NCI-H1436 treated with DMSO at 0.1 percent for 48 hours (cell line): ENCODE data around the gene SORL1.
A peak's percentile ranks its signal among the peaks of the same experiment; 100 is the strongest.

Experiments used
- DNase-seq: peaks from one replicate; lab custom pipeline; 2025; lab: John Stamatoyannopoulos, UW

SORL1 gene

DNA sequence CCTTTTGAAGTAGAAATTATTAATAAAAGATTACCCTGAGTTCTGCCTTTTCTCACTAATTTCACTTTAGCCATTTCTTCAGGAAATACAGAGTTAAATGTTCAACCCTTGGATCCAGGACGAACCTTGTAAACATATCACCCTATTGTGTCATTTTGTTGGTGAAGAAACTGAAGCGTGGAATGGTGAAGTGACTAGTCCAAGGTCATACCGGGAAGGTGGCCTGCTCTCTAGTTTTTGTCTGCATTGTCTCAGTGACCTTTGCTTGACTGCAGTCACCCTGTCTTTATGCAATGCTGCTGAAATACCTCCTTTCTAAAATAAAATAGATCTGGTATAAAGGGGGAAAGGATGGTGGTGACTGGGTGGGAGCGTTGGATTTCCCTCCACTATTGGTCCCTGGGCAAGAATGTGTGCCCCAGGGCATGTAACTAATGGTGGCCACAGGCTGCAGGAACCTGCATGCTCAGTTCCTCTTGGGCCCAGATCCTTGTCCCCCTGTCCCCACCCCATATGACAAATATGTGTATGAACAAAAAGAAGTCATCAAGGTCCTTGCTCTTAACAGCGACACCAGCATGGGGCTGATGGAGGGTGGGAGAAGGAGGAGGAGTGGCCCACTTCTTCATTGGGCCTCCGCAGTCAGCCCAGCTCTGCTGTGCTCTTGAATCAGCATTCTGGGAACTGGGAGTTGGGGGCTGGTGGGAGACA is 1.6 kb downstream of the SORL1 start:
- no peak for DNase-seq

DNA sequence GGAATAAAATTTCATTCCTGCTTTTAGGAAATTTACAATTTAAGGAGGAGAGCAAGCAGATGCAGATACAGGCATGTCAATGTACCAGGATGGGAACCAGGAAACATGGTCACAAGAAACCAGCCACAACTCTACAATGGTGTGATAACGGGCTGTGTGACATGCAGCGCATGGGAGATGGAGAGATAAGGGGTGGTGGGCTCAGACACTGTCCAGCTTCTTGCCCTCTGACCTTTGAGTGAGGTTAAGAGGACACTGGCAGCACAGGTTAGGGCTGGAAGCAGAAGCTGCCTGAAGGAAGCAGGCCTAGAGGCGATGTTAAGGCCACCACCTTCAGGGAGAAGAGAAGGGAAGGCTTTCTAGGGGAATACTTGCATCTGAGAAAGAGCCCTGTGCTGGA is 3.0 kb downstream of the SORL1 start:
- no peak for DNase-seq

DNA sequence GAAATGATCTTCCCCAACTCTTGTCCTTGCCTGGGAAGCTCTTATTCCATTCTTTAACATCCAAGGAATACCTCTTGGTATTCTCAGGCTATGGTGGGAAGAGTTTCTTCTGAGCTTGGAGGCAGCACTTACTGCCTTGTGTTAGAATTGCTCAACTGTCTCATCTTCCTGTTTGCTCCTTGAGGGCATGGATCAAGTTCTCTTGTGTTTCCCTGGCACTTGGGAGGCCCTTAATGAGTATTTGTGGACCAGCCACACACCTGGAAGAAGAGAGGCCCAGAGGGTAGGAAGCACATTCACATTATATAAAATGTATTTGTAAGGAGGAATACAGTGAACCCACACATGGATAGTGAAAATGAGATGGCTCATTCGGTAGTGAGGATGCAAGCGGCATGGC is 4.0 kb downstream of the SORL1 start:
- DNase-seq, result no peak

DNA sequence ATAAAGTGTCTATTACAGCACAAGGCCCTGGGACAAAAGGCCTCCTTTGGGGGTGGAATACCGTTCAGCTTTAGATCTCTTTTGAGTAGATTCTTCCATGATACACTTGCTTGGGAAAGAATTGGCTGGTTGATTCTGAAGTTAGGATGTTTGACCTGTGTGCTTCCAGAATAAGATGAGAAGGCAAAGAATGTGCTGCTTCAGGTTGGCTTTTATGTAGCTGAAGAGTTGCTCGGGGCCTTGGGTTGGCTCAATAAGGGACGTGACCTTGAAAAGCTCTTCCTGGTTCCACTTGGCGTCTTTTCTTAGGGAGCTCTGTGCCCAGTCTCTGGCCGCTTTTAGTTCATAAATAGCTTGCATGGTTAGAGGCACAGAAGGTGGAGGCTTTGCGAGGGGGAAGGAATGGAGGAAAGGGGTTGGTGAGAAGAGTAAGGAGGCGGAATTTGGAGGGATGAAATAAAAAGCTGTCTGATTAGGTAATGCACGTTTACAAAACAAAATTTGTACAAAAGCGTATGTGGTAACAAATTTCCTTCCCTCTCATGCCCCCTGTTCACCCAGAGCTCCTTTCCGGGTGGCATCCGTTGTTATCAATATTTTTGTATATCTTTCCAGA is 4.8 kb downstream of the SORL1 start:
- no peak for DNase-seq

DNA sequence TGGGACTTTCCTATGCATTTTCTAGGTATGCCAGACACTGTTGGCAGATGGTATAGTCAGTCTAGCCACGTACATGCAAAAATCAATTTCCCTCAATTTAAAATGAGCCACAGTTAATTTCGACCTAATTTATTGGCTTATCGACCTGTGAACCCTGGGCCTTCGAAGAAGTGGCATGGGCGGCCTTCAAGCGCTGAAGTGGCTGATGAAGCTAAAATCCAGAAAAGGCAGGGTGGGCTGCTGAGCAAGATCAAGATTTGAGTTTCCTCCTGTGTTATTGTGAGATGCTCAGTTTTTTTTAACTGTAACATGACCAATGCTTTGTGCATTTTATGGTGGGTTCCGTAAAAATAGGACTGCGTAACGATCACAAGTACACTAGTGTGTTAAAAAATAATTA is 6.4 kb downstream of the SORL1 start:
- DNase-seq, result no peak

DNA sequence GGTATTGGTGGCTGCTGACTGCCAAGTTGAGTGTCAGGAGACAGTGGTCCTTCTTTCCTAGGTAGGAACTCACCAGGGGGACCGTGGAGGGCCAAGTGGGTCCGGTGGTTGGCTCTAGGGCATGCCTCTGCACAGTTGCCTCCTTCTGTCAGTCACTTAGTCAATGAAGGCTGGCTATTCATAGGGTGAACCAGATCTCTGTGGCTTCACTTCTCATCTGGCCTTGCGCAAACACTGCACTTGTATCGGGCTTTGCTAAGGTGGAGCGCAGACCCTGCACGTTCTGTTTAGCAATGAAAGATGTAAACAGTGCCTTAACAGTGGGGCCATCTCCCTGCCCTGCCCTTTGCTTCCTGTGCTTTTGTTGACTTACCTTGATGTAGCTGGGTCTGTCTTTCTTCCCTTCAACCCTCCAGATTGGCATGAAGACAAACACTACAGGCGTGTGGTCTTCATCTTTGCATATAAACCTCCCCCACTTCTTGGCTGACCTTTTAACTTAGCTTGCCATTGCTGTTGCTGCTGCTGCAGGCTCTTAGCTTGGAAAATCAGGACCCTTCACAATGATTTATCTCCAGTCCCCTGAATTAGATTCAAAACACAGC is 7.4 kb downstream of the SORL1 start:
- no peak for DNase-seq

DNA sequence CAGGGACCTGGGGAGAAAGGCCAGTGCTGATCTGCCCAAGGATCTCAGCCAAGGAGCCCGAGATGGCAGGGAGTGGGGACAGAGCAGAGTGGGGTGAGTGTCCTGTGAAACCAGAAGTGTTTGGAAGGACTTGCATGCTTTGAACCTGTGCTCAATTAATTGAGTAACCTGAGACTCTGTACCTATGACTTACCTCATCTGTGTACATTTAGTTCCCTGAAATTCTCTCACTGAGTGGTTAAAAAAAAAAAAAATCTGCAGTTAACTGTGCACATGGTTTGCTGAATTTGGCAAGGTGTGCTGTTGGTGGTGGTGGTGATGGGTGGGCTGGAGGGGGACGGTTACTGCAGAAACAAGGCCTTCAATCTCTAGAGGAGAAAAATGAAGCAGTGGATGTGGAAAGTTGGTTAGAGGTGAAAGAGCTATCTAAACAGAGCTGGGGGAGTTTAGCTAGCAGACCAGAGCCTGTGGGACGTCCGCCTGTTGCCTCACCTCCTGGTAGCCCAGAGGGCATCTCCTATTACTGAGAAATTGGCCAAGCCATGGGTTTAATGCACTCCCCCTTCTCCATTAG is 8.9 kb downstream of the SORL1 start:
- no peak for DNase-seq

DNA sequence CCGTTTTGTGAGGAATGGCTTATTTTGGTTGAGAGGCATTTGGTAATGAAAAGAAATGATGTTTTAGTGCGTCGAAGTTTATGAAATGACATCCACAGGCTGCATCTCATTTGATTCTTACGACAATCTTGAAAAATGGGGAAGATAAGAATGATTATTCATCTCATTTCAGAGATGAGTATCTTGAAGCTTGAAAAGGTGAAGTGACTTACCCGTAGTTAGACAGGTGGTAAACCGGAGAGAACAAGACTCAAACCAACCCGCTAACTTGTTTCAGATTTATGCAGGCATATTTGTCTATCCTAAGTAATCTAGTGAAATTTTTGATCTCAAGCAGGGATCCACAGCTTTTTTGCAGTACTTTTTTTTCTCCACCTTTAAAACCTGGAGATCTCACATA is 9.7 kb downstream of the SORL1 start:
- no peak for DNase-seq

DNA sequence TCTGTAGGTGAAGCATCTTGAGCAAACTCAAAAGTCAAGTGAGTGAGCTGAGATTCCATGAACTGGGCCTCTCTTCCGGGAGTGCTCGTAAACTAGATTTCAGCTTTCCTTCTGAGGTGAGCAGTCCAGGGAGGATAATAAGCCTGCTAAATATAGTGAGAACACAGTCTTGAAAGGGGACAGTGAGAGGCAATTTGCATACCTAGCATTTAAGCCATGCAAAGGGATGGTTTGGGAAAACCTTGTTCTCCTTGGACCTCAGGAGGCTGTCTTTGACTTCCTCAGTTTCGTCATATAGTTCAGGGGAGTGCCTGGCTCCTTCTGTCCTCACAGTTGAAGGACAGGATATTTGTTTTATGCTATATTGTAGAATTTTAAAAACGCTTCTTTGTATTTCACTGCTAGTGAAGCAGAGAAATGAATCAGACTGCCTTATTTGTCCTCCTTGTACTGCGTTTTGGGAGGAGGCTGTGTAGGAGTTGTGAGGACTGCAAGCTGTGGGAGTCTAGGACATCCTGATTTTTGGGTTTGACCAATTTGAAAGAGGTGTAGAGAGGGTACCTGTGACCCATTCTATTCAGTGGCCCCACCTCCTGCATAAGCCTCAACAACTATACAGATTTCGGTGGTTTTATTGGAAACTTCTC is 11.7 kb downstream of the SORL1 start:
- no peak for DNase-seq

DNA sequence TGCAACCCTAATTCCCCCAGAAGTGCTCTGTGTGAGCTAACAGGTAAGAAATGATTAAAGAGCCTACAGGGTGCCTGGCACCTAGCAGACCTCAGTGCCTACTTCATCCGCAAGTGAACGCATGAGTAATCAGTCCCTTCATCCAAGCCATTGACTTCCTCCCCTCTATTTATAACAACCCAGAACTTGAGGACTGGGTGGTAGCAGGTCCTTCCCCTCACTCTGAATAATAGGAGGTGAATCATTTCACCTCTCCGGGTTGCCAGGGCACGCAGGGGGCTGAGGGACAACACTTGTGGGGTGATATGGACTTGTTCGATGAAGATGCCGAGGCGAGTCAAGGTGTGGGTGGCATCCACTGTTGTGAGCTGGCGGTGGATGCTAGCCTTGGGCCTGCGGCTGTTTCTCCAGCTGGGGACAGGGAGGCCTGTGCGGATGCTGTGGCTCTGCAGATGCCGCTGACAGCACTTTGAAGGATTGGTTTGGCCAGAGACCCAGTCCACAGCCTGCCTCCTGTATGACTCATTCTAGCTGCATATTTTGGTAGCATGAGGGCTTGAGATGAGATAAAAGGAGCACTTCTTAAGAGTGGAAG is 12.3 kb downstream of the SORL1 start:
- no peak for DNase-seq

DNA sequence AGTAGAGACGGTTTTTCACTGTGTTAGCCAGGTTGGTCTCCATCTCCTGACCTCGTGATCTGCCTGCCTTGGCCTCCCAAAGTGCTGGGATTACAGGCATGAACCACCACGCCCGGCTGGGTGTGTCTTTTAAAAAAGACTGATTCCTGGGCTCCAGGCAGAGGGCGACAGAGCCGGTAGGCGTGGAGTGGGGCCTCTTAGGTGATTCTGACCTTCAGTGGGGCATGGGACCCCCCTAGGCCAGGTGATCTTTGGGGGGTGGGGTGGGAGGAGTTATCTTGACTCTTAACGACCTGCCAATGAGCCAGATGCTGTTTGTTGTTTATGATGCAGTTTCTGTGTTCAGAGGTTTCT is 13.6 kb downstream of the SORL1 start:
- no peak for DNase-seq

DNA sequence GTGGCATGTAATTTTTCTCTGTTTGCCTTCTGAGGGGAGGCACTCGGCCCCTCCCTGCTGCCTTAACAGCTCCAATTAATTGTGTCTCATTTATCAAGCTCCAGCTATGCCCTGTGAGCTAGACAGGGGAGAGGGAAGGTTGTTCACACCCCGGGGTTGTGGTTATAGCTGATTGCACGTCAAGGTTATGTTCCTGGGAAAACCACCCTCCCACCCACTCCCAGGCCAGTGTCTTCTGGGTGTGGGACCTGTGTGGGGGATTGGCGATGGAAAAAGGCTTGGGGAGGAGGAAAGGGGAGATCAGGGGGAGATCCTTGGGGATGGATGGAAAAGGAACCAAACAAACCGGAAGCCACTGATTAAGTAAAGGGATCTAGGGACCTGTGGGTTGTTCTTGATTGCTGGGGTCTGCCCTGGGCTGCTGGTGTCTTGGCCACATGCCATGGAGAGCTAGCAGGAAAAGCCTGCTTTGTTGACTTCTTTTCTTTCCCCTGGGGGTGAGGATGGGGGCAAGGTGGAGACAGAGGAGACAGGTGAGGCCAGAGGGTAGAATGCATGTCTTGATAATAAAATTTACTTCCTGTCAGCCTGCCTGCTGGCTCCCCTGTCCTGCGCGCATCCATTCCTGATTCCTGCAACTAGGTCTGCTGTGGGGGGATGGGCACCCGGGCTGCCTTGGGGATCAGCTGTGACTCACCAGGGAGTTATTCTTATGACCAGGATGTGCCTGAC is 14.1 kb downstream of the SORL1 start:
- DNase-seq, result peak; percentile 56

DNA sequence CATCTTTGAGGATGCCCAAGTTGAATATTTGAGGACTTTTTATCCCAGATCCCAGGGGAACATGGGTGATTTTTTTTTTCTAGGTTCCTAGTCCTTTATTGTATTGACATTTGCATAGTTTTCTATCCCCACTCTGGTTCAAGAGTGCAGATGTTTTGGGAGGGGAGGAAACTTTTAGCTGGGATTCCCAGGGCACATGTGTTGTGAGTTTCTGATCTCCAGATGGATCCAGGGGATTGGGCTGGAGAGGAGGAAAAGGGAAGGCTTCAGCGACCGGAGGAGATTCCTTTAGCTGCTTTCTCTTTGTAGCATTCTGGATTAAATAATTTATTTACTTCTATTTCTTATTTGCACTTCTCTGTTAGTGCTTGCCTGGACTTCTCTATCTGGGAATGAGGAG is 15.4 kb downstream of the SORL1 start:
- DNase-seq, result no peak

DNA sequence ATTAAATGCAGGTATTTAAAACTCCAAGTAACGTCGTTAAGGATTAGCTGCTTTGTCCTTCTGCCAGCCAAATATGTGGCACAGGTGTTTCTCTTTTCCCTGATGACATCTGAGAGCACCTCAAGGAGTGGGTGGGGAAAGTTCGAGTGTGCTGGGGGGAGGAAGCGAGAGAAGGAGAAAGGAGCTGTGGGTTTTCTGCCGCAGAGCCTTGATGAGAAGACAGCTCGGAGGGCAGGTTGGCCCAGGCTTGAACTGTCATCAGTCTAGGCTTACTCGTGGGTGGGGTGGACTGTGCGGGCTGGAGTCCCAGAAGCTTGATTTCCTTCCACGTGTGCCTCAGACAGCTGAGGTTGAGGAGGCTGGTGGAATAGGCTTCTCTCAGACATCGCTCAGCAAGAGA is 15.9 kb downstream of the SORL1 start:
- no peak for DNase-seq

DNA sequence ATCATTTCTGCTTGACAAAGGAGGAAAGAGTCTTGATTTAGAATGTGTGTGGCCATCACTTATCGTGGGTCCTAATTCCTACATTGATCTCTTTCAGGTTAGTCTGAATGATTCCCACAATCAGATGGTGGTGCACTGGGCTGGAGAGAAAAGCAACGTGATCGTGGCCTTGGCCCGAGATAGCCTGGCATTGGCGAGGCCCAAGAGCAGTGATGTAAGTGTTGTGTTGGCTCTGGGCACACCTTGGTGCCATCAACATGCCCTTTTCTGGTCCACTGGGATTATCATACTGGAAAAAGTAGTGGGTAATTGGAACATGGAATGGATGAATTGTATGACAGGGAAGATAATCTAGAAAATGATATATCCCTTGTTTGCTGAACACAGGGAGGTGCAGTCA is 17.8 kb downstream of the SORL1 start:
- DNase-seq, result no peak

DNA sequence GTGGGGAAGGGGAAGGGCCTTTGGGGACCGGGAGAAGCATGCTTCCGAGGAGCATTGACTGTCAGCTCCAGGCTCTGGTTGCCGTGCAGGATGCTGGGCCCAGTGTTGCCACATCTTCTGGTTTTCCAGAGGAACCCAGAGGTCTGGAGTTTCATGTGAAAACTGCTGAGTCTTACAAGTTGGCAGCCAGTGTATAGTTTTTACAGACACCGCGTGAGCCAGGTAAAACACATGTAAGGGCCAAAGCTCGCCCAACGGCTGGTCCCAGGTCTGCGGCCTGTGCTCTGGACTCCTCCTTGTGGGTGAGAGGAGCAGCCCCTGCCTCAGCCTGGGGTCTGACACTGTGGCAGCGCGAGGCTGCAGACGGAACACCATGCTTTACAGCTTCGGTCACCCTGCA is 19.1 kb downstream of the SORL1 start:
- no peak for DNase-seq

DNA sequence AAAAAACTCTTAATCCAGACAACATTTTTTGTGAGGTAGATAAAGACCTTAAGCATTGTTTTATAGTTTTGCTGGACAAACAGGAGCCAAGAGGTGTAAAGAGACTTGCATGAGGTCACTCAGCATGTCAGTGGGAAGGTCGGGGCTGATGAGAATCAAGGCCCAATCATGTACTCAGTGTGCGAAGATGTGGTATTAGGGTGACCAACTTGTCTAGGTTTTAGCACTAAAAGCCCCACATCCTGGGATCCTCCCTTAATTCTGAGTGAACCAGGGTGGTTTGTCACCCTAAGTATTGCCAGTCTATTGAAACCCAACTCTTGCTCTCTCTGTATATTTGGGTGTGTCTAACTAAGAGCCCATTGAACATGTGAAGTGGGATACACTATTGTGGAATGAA is 20.2 kb downstream of the SORL1 start:
- DNase-seq, result no peak

DNA sequence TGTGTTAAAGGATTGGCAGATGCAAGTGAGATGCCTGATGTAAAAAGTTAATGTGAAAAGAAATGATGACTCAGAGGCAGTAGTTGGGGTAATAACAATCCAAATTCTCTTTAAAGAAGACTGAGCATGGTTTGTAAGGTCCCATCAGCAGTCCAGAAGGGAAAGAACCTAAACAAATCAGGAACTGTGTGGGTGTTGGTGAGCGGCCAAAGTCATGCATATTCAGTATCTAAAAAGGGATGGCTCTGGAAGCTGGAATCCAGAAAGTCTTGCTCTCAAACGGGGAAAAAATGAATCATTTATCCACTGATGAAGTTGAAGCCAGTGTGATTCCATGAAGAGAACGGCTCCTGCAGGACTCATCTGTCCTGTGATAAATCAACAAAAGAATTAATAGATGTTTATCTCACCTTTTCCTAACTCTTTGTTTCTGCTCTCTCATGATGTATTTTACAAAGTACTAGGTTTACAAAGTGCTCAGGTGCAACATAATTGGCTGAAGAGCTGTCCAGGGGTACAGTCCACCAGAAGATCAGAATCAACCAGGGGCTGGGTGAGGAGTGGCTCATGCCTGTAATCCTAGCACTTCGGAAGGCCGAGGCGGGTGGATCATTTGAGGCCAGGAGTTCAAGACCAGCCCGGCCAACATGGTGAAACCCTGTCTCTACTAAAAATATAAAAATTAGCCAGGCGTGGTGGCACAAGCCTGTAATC is 21.1 kb downstream of the SORL1 start:
- no peak for DNase-seq

DNA sequence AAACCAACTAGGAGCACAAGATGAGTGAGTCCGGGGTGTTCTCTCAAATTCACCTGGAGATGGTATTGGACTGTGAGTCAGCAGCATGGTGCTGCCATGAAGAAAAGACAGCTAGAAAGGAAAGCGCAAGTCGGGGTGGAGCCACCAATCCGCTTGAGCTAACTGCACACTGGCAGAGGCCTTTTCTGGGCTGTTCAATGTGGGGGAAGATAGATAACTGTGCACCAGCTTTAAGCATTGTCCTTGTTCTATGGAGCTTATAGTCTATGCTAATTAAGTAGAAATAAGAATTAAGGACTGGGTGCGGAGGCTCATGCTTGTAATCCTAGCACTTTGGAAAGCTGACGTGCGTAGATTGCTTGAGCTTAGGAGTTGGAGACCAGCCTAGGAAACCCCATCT is 22.6 kb downstream of the SORL1 start:
- DNase-seq, result no peak

DNA sequence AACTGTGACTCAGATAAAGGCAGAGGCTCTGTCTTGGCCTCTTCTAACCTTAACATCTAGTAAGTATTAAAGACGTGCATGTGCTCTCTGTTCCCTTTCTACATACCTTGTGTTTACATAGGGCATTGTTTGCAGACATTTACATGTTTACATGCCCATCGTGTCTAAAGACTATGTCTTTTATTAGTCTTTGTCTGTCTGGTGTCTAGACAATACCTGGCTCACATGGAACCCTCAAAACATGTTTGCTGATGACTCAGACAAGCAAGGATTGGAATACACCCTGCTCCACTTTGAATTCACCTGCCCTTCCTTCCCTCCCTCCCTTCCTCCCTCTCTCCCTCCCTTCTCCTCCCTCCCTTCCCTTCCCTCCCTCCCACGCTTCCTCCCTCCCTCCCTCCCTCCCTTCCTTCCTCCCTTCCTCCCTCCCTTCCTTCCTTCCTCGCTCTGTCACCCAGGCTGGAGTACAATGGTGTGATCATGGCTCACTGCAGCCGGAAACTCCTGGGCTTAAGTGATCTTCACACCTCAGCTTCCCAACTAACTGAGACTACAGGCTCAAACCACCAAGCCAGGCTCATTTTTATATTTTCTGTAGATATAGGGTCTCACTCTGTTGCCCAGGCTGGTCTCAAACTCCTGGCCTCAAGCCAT is 24.4 kb downstream of the SORL1 start:
- DNase-seq, result no peak
